Neural cell (in vitro differentiated cells): ENCODE results near the gene DLL1. TPM values are rescaled to one million over a fixed set of nuclear protein-coding genes. Genes with fewer than 3 reads are reported as not detected.
"Not testable (repeated sequence)": the region's sequence is repeated elsewhere in the genome, so short reads cannot be mapped to it uniquely, and the experiment has no call there.

ENCODE experiments used
- H2AFZ ChIP-seq: fragments of 200-600, 300-800 bp; sonication (generic), shearing (Covaris generic); 2 replicates; pipeline ENCODE4 v1.6.0; 2014; ENCODE audit warnings: low read depth, mild to moderate bottlenecking, antibody characterized with exemption, low read length, moderate library complexity
- H3F3A ChIP-seq: fragments of 200-600 bp; shearing (Covaris generic); 2 replicates; pipeline ENCODE4 v1.6.1; 2016; ENCODE audit warnings: mild to moderate bottlenecking, moderate library complexity, mixed read lengths, antibody characterized with exemption, low read length; ENCODE audit not compliant: insufficient read depth, poor library complexity, severe bottlenecking
- H3K27ac ChIP-seq: fragments of 200-600, 300-800 bp; sonication (generic), shearing (Covaris generic); 2 replicates; pipeline ENCODE4 v1.5.1; 2014; ENCODE audit warnings: mild to moderate bottlenecking, low read length, moderate library complexity
- H3K27me3 ChIP-seq: fragments of 300-800, 200-600 bp; sonication (generic), shearing (Covaris generic); 2 replicates; pipeline ENCODE4 v1.6.0; 2014; ENCODE audit warnings: mild to moderate bottlenecking, low read depth, low read length, moderate library complexity; ENCODE audit not compliant: insufficient read depth
- H3K36me3 ChIP-seq: fragments of 300-800, 200-600 bp; sonication (generic), shearing (Covaris generic); 2 replicates; pipeline ENCODE4 v1.5.1; 2014; ENCODE audit warnings: mild to moderate bottlenecking, antibody characterized with exemption, low read length, moderate library complexity; ENCODE audit not compliant: insufficient read depth
- H3K4me2 ChIP-seq: fragments of 300-800, 200-600 bp; sonication (generic), shearing (Covaris generic); 2 replicates; pipeline ENCODE4 v1.6.0; 2014; ENCODE audit warnings: mild to moderate bottlenecking, low read length
- H3K4me3 ChIP-seq: fragments of 300-800, 200-600 bp; sonication (generic), shearing (Covaris generic); 2 replicates; pipeline ENCODE4 v1.5.1; 2014; ENCODE audit warnings: mild to moderate bottlenecking, low read length, moderate library complexity
- H3K79me2 ChIP-seq: fragments of 200-600 bp; shearing (Covaris generic); replicated peaks from 2 replicates; pipeline ENCODE4 v1.6.0; 2014; ENCODE audit warnings: mild to moderate bottlenecking, low read length, moderate library complexity; ENCODE audit not compliant: insufficient read depth
- H3K9ac ChIP-seq: fragments of 300-800, 200-600 bp; sonication (generic), shearing (Covaris generic); 2 replicates; pipeline ENCODE4 v1.6.1; 2016; ENCODE audit warnings: mild to moderate bottlenecking, low read length, mixed read lengths
- H3K9me2 ChIP-seq: fragments of 200-600 bp; shearing (Covaris generic); 2 replicates; pipeline ENCODE4 v1.6.1; 2016; ENCODE audit warnings: mild to moderate bottlenecking, low read length, mixed read lengths; ENCODE audit not compliant: insufficient read depth
- H3K9me3 ChIP-seq: fragments of 200-600, 300-800 bp; sonication (generic), shearing (Covaris generic); 2 replicates; pipeline ENCODE4 v1.6.1; 2016; ENCODE audit warnings: mild to moderate bottlenecking, mixed run types, low read length, moderate library complexity, mixed read lengths
- H4K20me1 ChIP-seq: fragments of 200-600 bp; shearing (Covaris generic); 2 replicates; pipeline ENCODE4 v1.6.1; 2016; ENCODE audit warnings: mild to moderate bottlenecking, mixed run types; ENCODE audit not compliant: insufficient read depth
- CTCF ChIP-seq: fragments of 450-650 bp; IDR thresholded peaks from 2 replicates; pipeline ENCODE4 v1.5.1; 2014; ENCODE audit warnings: antibody characterized with exemption, mild to moderate bottlenecking, moderate library complexity; ENCODE audit not compliant: poor library complexity, severe bottlenecking
- EP300 ChIP-seq: fragments of 450-650 bp; conservative IDR thresholded peaks from 2 replicates; pipeline ENCODE4 v1.6.1; 2014; ENCODE audit warnings: antibody characterized with exemption, mild to moderate bottlenecking, moderate library complexity; ENCODE audit not compliant: poor library complexity, severe bottlenecking
- EZH2 ChIP-seq: fragments of 200-600, 300-800 bp; shearing (Covaris generic), sonication (generic); IDR thresholded peaks from 2 replicates; pipeline ENCODE4 v1.6.1; 2014; ENCODE audit warnings: antibody characterized with exemption, low read length, borderline replicate concordance, mild to moderate bottlenecking; ENCODE audit not compliant: insufficient read depth, poor library complexity, severe bottlenecking
- MXI1 ChIP-seq: fragments of 450-650 bp; conservative IDR thresholded peaks from 2 replicates; pipeline ENCODE4 v1.6.1; 2014; ENCODE audit warnings: antibody characterized with exemption, mild to moderate bottlenecking; ENCODE audit not compliant: poor library complexity, severe bottlenecking
- POLR2AphosphoS5 ChIP-seq: IDR thresholded peaks from 2 replicates; pipeline ENCODE4 v1.6.1; 2012
- RAD21 ChIP-seq: fragments of 450-650 bp; conservative IDR thresholded peaks from 2 replicates; pipeline ENCODE4 v1.6.1; 2014; ENCODE audit warnings: antibody characterized with exemption, mild to moderate bottlenecking, moderate library complexity
- REST ChIP-seq: IDR thresholded peaks from 2 replicates; pipeline ENCODE4 v1.6.1; 2012; ENCODE audit warnings: borderline replicate concordance
- SMC3 ChIP-seq: fragments of 450-650 bp; conservative IDR thresholded peaks from 2 replicates; pipeline ENCODE4 v1.6.1; 2014; ENCODE audit warnings: antibody characterized with exemption, mild to moderate bottlenecking, moderate library complexity; ENCODE audit not compliant: poor library complexity
- TAF1 ChIP-seq: IDR thresholded peaks from 2 replicates; pipeline ENCODE4 v1.6.1; 2012; ENCODE audit warnings: low read depth
- polyA minus RNA-seq: library from RNA; depleted of rRNA, polyadenylated mRNA; stranded (reverse); fragments of >200 nt; gene quantifications from 2 replicates; pipeline ENCODE4 v1.2.3, GENCODE V29; 2014
- polyA plus RNA-seq: library from polyadenylated mRNA; depleted of rRNA; stranded (reverse); fragments of >200 nt; gene quantifications from 2 replicates; pipeline ENCODE4 v1.2.3, GENCODE V29; 2014

Gene DLL1
- polyA plus RNA-seq (24.6 and 26.1 TPM in 2 replicates), polyA minus RNA-seq (25.9 and 26.1 TPM in 2 replicates)

GRCh38 chr6:170290296-170291128 is at the start of gene DLL1:
Gene DLL1 (minus strand): TSS chr6:170291078. CDS start chr6:170290139, 939 bp downstream.
- Histone ChIP-seq H3K36me3 (no peaks in the 10 kb centered on the region), H4K20me1 (peaks cover 20% of the 10 kb centered on the region), H3K79me2 (peaks cover 45% of the 10 kb centered on the region), H3K9me2 (no peaks in the 10 kb centered on the region), H3K9ac (peak within 1 kb of the TSS; percentile 86), H3K4me2 (peak within 1 kb of the TSS; percentile 68), H3K27me3 (peaks cover 17% of the 10 kb centered on the region), H3K9me3 (no peaks in the 10 kb centered on the region), H3F3A (peaks cover 3% of the 10 kb centered on the region), H3K4me3 (peak within 1 kb of the TSS; percentile 97), H2AFZ (peak within 1 kb of the TSS; percentile 56), H3K27ac (peak within 1 kb of the TSS; percentile 84)
- TF ChIP-seq EZH2 = no peak
- peak; percentile 14 for TF ChIP-seq REST
- TF ChIP-seq RAD21 = peak; percentile 28
- TF ChIP-seq CTCF = no peak
- peak; percentile 87 for TF ChIP-seq POLR2AphosphoS5
- peak; percentile 19 for TF ChIP-seq EP300
- peak; percentile 29 for TF ChIP-seq SMC3
- no peak for TF ChIP-seq TAF1
- TF ChIP-seq MXI1 = peak; percentile 30

- H3K9me2 ChIP-seq, H3K4me2 ChIP-seq, H4K20me1 ChIP-seq, H3K4me3 ChIP-seq, H3K9ac ChIP-seq, H2AFZ ChIP-seq, H3F3A ChIP-seq, H3K27me3 ChIP-seq, H3K9me3 ChIP-seq, H3K27ac ChIP-seq, H3K79me2 ChIP-seq, H3K36me3 ChIP-seq: not testable (repeated sequence)
Measured at GRCh38 chr6:170335199-170335598, 44.3 kb upstream of the DLL1 start.
